Measurements from ENCODE around the gene APOL4. TPM values are rescaled to one million over a fixed set of nuclear protein-coding genes. Genes with fewer than 3 reads are reported as not detected.

Gene APOL4
- total RNA-seq, 1 experiment from 2014 or later, result 1.6 TPM

DNA sequence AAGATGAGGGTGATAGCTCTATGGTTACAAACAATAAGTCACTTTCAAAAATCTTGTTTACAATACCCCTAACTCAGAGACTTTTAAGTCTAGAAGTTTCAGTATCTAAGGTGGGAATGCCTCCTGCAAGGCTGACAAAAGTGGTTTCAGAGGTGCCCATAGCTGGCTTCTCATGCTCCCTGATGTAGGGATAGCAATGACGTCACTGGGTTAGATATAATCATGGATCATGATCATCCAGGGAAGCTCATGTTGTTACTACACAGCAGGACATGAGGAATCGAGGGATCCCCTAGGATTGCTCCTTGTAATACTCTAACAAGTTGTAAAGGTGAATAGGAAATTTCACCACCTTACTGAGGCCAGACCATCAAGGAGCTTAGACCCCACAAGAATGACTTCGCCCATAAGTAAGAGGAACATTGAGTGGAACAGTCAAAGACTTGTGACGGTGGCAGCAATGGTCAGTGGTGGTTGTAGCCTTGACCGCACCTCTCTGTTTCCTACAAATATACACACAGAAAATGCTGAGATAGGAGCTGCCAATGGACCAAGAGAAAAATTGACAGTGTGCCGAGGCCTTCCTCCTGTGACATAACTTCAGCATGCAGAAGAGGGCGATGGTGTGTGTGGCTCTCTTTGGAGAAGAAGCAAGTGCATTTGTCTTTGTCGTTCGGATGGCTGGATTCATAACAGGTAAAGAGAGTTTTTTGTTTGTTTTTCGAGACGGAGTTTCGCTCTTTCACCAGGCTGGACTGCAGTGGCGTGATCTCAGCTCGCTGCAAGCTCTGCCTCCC is 15.6 kb downstream of the APOL4 start:
- ChIA-PET POLR2A (ENCODE audit: low non-redundant PET) (no interaction called here), CTCF (interaction anchor here (0.6 kb wide), 2 partner anchors 207 to 562 kb away, joined by 3 to 5 read pairs; no protein-coding TSS in a partner anchor)
- intact Hi-C loops (cut with micrococcal nuclease; ENCODE audit: unreplicated experiment), result no loop called here
- H3K27ac ChIP-seq (ENCODE audit: low read depth, low read length, poor library complexity, severe bottlenecking), result no peak overlapping the region
- H3K4me3 ChIP-seq (ENCODE audit: low read depth, low read length, poor library complexity, severe bottlenecking), result no peak overlapping the region
- H3K27me3 ChIP-seq (replicated peaks; ENCODE audit: insufficient read depth, low read depth, low read length, poor library complexity), result no peaks in the 10 kb centered on the region
- H3K36me3 ChIP-seq (ENCODE audit: insufficient read depth, low read length, poor library complexity, severe bottlenecking), result no peaks in the 10 kb centered on the region
- H3K4me1 ChIP-seq (ENCODE audit: insufficient read depth, low read length, poor library complexity, severe bottlenecking), result peaks cover 16% of the 10 kb centered on the region
- BruUV-seq (replicated peaks), result no TSS peak
- no peaks in the 10 kb centered on the region for H3K9me3 ChIP-seq (ENCODE audit: low read depth, low read length, poor library complexity, severe bottlenecking)
- TF ChIP-seq, protein P1, sequence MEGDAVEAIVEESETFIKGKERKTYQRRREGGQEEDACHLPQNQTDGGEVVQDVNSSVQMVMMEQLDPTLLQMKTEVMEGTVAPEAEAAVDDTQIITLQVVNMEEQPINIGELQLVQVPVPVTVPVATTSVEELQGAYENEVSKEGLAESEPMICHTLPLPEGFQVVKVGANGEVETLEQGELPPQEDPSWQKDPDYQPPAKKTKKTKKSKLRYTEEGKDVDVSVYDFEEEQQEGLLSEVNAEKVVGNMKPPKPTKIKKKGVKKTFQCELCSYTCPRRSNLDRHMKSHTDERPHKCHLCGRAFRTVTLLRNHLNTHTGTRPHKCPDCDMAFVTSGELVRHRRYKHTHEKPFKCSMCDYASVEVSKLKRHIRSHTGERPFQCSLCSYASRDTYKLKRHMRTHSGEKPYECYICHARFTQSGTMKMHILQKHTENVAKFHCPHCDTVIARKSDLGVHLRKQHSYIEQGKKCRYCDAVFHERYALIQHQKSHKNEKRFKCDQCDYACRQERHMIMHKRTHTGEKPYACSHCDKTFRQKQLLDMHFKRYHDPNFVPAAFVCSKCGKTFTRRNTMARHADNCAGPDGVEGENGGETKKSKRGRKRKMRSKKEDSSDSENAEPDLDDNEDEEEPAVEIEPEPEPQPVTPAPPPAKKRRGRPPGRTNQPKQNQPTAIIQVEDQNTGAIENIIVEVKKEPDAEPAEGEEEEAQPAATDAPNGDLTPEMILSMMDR (conservative IDR thresholded peaks at IDR 0.05; ENCODE audit: low read depth, low read length), result peak; percentile 21; the same call in 1 of the 2 replicates
- no peak for TF ChIP-seq EZH2 (IDR thresholded peaks at IDR 0.05; ENCODE audit: borderline replicate concordance, low read depth, low read length, poor library complexity, severe bottlenecking)
- no peak for DNase-seq (ENCODE audit: low spot score)

DNA sequence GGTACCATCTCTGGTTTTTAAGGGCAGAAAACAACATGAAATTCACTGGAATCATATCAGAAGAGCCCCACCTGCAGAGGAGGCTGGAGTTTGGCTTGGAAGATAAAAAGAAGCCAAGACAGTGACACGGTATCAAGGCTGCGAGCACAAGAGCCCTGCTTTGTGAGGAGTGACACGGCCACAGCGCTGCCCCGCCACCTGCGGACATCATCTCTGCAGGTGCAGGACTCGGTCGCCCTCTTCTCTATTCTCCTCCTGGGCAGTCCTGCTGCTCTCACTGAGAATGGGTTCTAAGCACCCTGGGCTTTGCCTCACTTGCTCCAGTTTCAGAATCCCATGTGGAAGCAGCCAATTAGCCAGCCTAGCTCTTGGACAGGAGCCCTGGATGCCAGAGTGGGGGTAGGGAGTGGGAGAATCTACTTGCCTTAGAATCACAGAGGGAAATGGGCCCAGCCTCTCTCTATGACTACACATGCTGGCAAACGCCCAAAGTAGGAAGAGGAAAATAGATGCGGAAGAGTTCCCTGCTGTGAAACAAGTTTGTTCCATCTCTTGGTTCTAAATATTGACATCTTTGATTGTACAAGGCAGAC is 17.1 kb downstream of the APOL4 start:
- ChIA-PET CTCF (no interaction called here), POLR2A (ENCODE audit: low non-redundant PET) (no interaction called here)
- Histone ChIP-seq H3K27ac (ENCODE audit: low read depth, low read length, poor library complexity, severe bottlenecking) (no peak overlapping the region), H3K36me3 (ENCODE audit: insufficient read depth, low read length, poor library complexity, severe bottlenecking) (no peaks in the 10 kb centered on the region), H3K4me1 (ENCODE audit: insufficient read depth, low read length, poor library complexity, severe bottlenecking) (peaks cover 16% of the 10 kb centered on the region), H3K4me3 (ENCODE audit: low read depth, low read length, poor library complexity, severe bottlenecking) (no peak overlapping the region), H3K27me3 (replicated peaks; ENCODE audit: insufficient read depth, low read depth, low read length, poor library complexity) (no peaks in the 10 kb centered on the region), H3K9me3 (ENCODE audit: low read depth, low read length, poor library complexity, severe bottlenecking) (no peaks in the 10 kb centered on the region)
- peak; percentile 81 for DNase-seq (ENCODE audit: low spot score)
- intact Hi-C loops (cut with micrococcal nuclease; ENCODE audit: unreplicated experiment), result loop anchor here (5.0 kb wide), 1 partner anchor 37 kb away; no protein-coding TSS in a partner anchor
- TF ChIP-seq EZH2 (IDR thresholded peaks at IDR 0.05; ENCODE audit: borderline replicate concordance, low read depth, low read length, poor library complexity, severe bottlenecking), result no peak
- TF ChIP-seq, protein P1 (conservative IDR thresholded peaks at IDR 0.05; ENCODE audit: low read depth, low read length), result no peak
- BruUV-seq (replicated peaks), result no TSS peak

DNA sequence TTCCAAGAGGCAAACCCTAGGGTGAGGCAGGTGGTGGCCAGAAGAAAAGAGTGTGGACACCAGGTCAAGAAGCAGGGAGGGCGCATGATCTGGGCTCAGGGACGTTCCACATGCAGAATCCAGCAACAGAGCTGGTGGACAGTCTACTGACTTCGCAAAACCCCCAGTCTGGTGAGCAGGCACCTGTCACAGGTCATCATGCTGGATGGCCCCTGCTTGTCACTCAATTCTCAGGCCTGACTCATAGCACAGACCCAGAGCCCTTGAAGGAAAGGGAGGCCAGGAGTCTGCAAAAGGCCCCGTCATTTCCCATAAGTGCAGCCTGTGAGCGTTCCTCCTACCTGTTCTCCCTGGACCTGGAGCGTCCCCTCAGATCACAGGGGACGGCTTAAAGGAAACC is 18.2 kb downstream of the APOL4 start:
- POLR2A ChIA-PET (ENCODE audit: low non-redundant PET), result no interaction called here
- intact Hi-C loops (cut with micrococcal nuclease; ENCODE audit: unreplicated experiment), result loop anchor here (5.0 kb wide), 1 partner anchor 36 kb away; no protein-coding TSS in a partner anchor

More for the DNA sequence above, 18.2 kb downstream of the APOL4 start:
- CTCF ChIA-PET, result interaction anchor here (1.6 kb wide), 1 partner anchor 11 kb away, joined by 3 read pairs; no protein-coding TSS in a partner anchor
- Histone ChIP-seq H3K4me3 (ENCODE audit: low read depth, low read length, poor library complexity, severe bottlenecking) (no peak overlapping the region), H3K9me3 (ENCODE audit: low read depth, low read length, poor library complexity, severe bottlenecking) (no peaks in the 10 kb centered on the region), H3K4me1 (ENCODE audit: insufficient read depth, low read length, poor library complexity, severe bottlenecking) (peaks cover 16% of the 10 kb centered on the region), H3K27me3 (replicated peaks; ENCODE audit: insufficient read depth, low read depth, low read length, poor library complexity) (no peaks in the 10 kb centered on the region), H3K27ac (ENCODE audit: low read depth, low read length, poor library complexity, severe bottlenecking) (no peak overlapping the region), H3K36me3 (ENCODE audit: insufficient read depth, low read length, poor library complexity, severe bottlenecking) (no peaks in the 10 kb centered on the region)
- BruUV-seq (replicated peaks), result no TSS peak
- no peak for TF ChIP-seq EZH2 (IDR thresholded peaks at IDR 0.05; ENCODE audit: borderline replicate concordance, low read depth, low read length, poor library complexity, severe bottlenecking)
- TF ChIP-seq, protein P1 (conservative IDR thresholded peaks at IDR 0.05; ENCODE audit: low read depth, low read length), result no peak
- no peak for DNase-seq (ENCODE audit: low spot score)
